Natural killer cell (primary cell): Measurements from ENCODE around the gene TLX1. TPM values are rescaled to one million over a fixed set of nuclear protein-coding genes. Genes with fewer than 3 reads are reported as not detected.

ENCODE experiments used
- ATAC-seq, 3 donors: fragments of 150-1000 bp in 2 of 3; fragments of 200-7000 bp in 1 of 3; cut with Tn5 transposase; 1 replicate in 1 of 3; 2 replicates in 2 of 3; pipeline ENCODE4 v1.10.0; 2021; ENCODE audit warnings: mild to moderate bottlenecking in 2 of 3, moderate library complexity in 2 of 3
- DNase-seq, 2 donors: peaks; one replicate each; pipeline versions ENCODE4 v3.0.0 to v3.0.0-alpha.2; 2013 to 2021; ENCODE audit warnings: mixed read lengths in 1 of 2
- H3K27ac ChIP-seq: one replicate; pipeline ENCODE4 v1.5.1; 2013; ENCODE audit warnings: mild to moderate bottlenecking, low read length
- H3K27me3 ChIP-seq: one replicate; pipeline ENCODE4 v1.6.1; 2013; ENCODE audit warnings: low read length; ENCODE audit not compliant: control insufficient read depth, insufficient read depth
- H3K36me3 ChIP-seq: one replicate; pipeline ENCODE4 v1.6.1; 2013; ENCODE audit warnings: low read length; ENCODE audit not compliant: control insufficient read depth, insufficient read depth
- H3K4me1 ChIP-seq: one replicate; pipeline ENCODE4 v1.6.1; 2013; ENCODE audit warnings: low read length; ENCODE audit not compliant: control insufficient read depth, insufficient read depth
- H3K4me3 ChIP-seq: one replicate; pipeline ENCODE4 v1.5.1; 2013; ENCODE audit warnings: low read length
- H3K9me3 ChIP-seq: one replicate; pipeline ENCODE4 v1.6.1; 2013; ENCODE audit warnings: low read length; ENCODE audit not compliant: control insufficient read depth, insufficient read depth
- H3K27ac Mint-ChIP-seq, 2 donors: one replicate each; pipeline ENCODE4 v1.8.0; 2022; ENCODE audit warnings: mild to moderate bottlenecking in 2 of 2, mixed read lengths in 2 of 2, moderate library complexity in 1 of 2
- H3K27me3 Mint-ChIP-seq, 2 donors: one replicate each; pipeline ENCODE4 v1.8.0; 2022; ENCODE audit warnings: low read depth in 2 of 2, mixed read lengths in 2 of 2
- H3K36me3 Mint-ChIP-seq: one replicate; pipeline ENCODE4 v1.8.0; 2022; ENCODE audit warnings: mixed read lengths
- H3K4me1 Mint-ChIP-seq, 2 donors: one replicate each; pipeline ENCODE4 v1.8.0; 2022; ENCODE audit warnings: mixed read lengths in 2 of 2
- H3K4me3 Mint-ChIP-seq: one replicate; pipeline ENCODE4 v1.8.0; 2022; ENCODE audit warnings: mild to moderate bottlenecking, moderate library complexity, mixed read lengths
- H3K9me3 Mint-ChIP-seq, 2 donors: one replicate each; pipeline ENCODE4 v1.8.0; 2022; ENCODE audit warnings: mixed read lengths in 2 of 2
- WGBS: methylation state at CpG from one replicate; pipeline ENCODE4 v1.1.7; 2013; ENCODE audit warnings: missing lambda C conversion rate; ENCODE audit not compliant: insufficient coverage; 5-methylcytosine and 5-hydroxymethylcytosine counted together
- intact Hi-C: fragments of 100-400 bp; cut with micrococcal nuclease; formaldehyde crosslinking; loops from one replicate; pipeline ENCODE4 v1.14.2; 2022
- total RNA-seq, 4 donors: library from RNA; stranded (reverse); fragments of 120-200 nt in 1 of 4; gene quantifications; one replicate each; pipeline versions ENCODE4 v1.2.3 to v1.2.4, GENCODE V29; 2013 to 2022
- TF ChIP-seq, protein P1 (sequence below): fragments of 200-600 bp; IDR thresholded peaks from one replicate; pipeline ENCODE4 v1.8.0; 2022; ENCODE audit warnings: antibody characterized with exemption

TLX1 gene
- total RNA-seq, 3 donors from 2014 or later (not counting 1 experiment from before 2014, with no cell fraction given) = not detected

- peaks cover 31 to 38% of the 10 kb centered on the region in 2 donors for H3K27me3 Mint-ChIP-seq
- H3K27me3 ChIP-seq = peaks cover 5% of the 10 kb centered on the region
- H3K27ac Mint-ChIP-seq = no peak overlapping the region
Measured at GRCh38 chr10:101112799-101113594, 18.1 kb upstream of the TLX1 start.

GRCh38 chr10:101113890-101114403 is 17.2 kb upstream of the TLX1 start:
- intact Hi-C loops = no loop called here
- no peaks in the 10 kb centered on the region for H3K36me3 Mint-ChIP-seq
- H3K9me3 Mint-ChIP-seq = no peaks in the 10 kb centered on the region
- H3K27me3 Mint-ChIP-seq = peaks cover 32 to 39% of the 10 kb centered on the region in 2 donors
- H3K27me3 ChIP-seq = peaks cover 5% of the 10 kb centered on the region
- 60% methylated on average over 2 of the region's 2 CpGs for WGBS
- H3K27ac Mint-ChIP-seq = no peak overlapping the region
- DNase-seq (no peak), ATAC-seq (no peak)
- no peak overlapping the region for H3K4me3 Mint-ChIP-seq
- H3K4me1 Mint-ChIP-seq = no peaks in the 10 kb centered on the region
- TF ChIP-seq, protein P1, sequence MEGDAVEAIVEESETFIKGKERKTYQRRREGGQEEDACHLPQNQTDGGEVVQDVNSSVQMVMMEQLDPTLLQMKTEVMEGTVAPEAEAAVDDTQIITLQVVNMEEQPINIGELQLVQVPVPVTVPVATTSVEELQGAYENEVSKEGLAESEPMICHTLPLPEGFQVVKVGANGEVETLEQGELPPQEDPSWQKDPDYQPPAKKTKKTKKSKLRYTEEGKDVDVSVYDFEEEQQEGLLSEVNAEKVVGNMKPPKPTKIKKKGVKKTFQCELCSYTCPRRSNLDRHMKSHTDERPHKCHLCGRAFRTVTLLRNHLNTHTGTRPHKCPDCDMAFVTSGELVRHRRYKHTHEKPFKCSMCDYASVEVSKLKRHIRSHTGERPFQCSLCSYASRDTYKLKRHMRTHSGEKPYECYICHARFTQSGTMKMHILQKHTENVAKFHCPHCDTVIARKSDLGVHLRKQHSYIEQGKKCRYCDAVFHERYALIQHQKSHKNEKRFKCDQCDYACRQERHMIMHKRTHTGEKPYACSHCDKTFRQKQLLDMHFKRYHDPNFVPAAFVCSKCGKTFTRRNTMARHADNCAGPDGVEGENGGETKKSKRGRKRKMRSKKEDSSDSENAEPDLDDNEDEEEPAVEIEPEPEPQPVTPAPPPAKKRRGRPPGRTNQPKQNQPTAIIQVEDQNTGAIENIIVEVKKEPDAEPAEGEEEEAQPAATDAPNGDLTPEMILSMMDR = no peak
- no peak overlapping the region for H3K27ac ChIP-seq
- H3K9me3 ChIP-seq = no peaks in the 10 kb centered on the region
- no peaks in the 10 kb centered on the region for H3K36me3 ChIP-seq
- no peaks in the 10 kb centered on the region for H3K4me1 ChIP-seq
- no peak overlapping the region for H3K4me3 ChIP-seq

More at GRCh38 chr10:101112799-101113594, 18.1 kb upstream of the TLX1 start:
- Mint-ChIP-seq H3K36me3 (no peaks in the 10 kb centered on the region), H3K9me3 (no peaks in the 10 kb centered on the region), H3K4me3 (no peak overlapping the region), H3K4me1 (no peaks in the 10 kb centered on the region)
- TF ChIP-seq, protein P1 = no peak
- H3K36me3 ChIP-seq = no peaks in the 10 kb centered on the region
- no peak overlapping the region for H3K27ac ChIP-seq
- no peaks in the 10 kb centered on the region for H3K9me3 ChIP-seq
- intact Hi-C loops = no loop called here
- WGBS = 43% methylated on average over 12 of the region's 12 CpGs
- H3K4me1 ChIP-seq = no peaks in the 10 kb centered on the region
- DNase-seq (no peak), ATAC-seq (no peak)
- H3K4me3 ChIP-seq = no peak overlapping the region

DNA sequence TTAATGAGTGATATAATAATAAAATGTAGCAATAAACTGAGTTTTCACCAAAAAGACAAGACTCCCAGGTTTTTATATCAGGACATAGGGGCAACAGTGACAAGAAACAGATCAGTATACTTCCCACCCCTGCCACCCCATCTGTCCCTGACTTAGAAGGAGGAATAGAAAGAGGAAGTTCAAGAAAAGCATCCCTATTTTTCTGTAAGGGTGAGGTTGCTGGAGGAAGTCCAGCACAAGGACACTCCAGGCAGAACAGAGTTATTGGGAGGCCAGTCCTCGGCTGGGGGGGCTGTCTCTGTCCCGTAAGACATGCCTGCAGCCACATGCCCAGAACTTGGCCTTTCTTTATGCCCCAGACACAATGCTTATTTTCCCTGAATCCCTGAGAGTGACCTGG is 16.5 kb upstream of the TLX1 start:
- peaks cover 5% of the 10 kb centered on the region for H3K27me3 ChIP-seq
- no peak for ATAC-seq

More for the DNA sequence above, 16.5 kb upstream of the TLX1 start:
- no peak overlapping the region for H3K27ac Mint-ChIP-seq
- H3K4me3 ChIP-seq = no peak overlapping the region
- no peaks in the 10 kb centered on the region for H3K36me3 Mint-ChIP-seq
- intact Hi-C loops = no loop called here
- peaks cover 29 to 39% of the 10 kb centered on the region in 2 donors for H3K27me3 Mint-ChIP-seq
- H3K4me1 Mint-ChIP-seq = no peaks in the 10 kb centered on the region
- H3K9me3 Mint-ChIP-seq = no peaks in the 10 kb centered on the region
- H3K4me1 ChIP-seq = no peaks in the 10 kb centered on the region
- no peak overlapping the region for H3K4me3 Mint-ChIP-seq
- DNase-seq = no peak
- H3K36me3 ChIP-seq = no peaks in the 10 kb centered on the region
- 6% methylated on average over 2 of the region's 2 CpGs for WGBS
- no peak overlapping the region for H3K27ac ChIP-seq
- TF ChIP-seq, protein P1 = no peak
- no peaks in the 10 kb centered on the region for H3K9me3 ChIP-seq
